DND-41 (cell line): Measurements from ENCODE around the gene CACNG8.

Experiments used
- ATAC-seq: fragments of 200-7000 bp; cut with Tn5 transposase; 3 replicates; pipeline ENCODE4 v1.9.1; 2021; ENCODE audit warnings: low read depth; ENCODE audit not compliant: insufficient read depth
- DNase-seq: peaks from one replicate; pipeline ENCODE4 v3.0.0-alpha.2; 2020
- H2AFZ ChIP-seq: 2 replicates; pipeline ENCODE4 v1.6.0; 2012; ENCODE audit warnings: low read depth, low read length
- H3K27ac ChIP-seq: 2 replicates; pipeline ENCODE4 v1.5.1; 2012; ENCODE audit warnings: low read length, inconsistent platforms
- H3K27me3 ChIP-seq: fragments of 200-600 bp; sonication (generic); 2 replicates; pipeline ENCODE4 v1.6.0; 2012; ENCODE audit warnings: low read length, mild to moderate bottlenecking, inconsistent platforms; ENCODE audit not compliant: insufficient read depth, poor library complexity
- H3K36me3 ChIP-seq: 2 replicates; pipeline ENCODE4 v1.5.1; 2012; ENCODE audit warnings: low read length, inconsistent platforms; ENCODE audit not compliant: insufficient read depth
- H3K4me1 ChIP-seq: 2 replicates; pipeline ENCODE4 v1.5.1; 2012; ENCODE audit warnings: mild to moderate bottlenecking, low read length; ENCODE audit not compliant: insufficient read depth
- H3K4me2 ChIP-seq: 2 replicates; pipeline ENCODE4 v1.6.0; 2012; ENCODE audit warnings: mild to moderate bottlenecking, moderate library complexity, low read length, inconsistent platforms; ENCODE audit not compliant: insufficient read depth
- H3K4me3 ChIP-seq, 2 experiments: fragments of 200-600 bp in 1 of 2; shearing (Covaris generic) in 1 of 2; 2 replicates each; pipeline ENCODE4 v1.5.1; 2012 to 2016; ENCODE audit warnings: inconsistent platforms in 2 of 2, low read length in 2 of 2, mild to moderate bottlenecking in 2 of 2, low read depth in 1 of 2, moderate library complexity in 1 of 2
- H3K79me2 ChIP-seq: 2 replicates; pipeline ENCODE4 v1.6.0; 2012; ENCODE audit warnings: low read length, inconsistent platforms; ENCODE audit not compliant: insufficient read depth
- H3K9ac ChIP-seq: 2 replicates; pipeline ENCODE4 v1.6.0; 2012; ENCODE audit warnings: low read depth, mild to moderate bottlenecking, inconsistent platforms, low read length, moderate library complexity
- H3K9me3 ChIP-seq: 2 replicates; pipeline ENCODE4 v1.5.1; 2012; ENCODE audit warnings: low read length, moderate library complexity, mild to moderate bottlenecking, inconsistent platforms; ENCODE audit not compliant: insufficient read depth, severe bottlenecking
- H4K20me1 ChIP-seq: 2 replicates; pipeline ENCODE4 v1.6.0; 2012; ENCODE audit warnings: low read length; ENCODE audit not compliant: insufficient read depth
- EZH2 ChIP-seq: IDR thresholded peaks from 3 replicates; pipeline ENCODE4 v1.6.1; 2012; ENCODE audit warnings: borderline replicate concordance, low read depth, mild to moderate bottlenecking, moderate library complexity, low read length, inconsistent platforms; ENCODE audit not compliant: severe bottlenecking
- TF ChIP-seq, protein P1 (sequence below): IDR thresholded peaks from 2 replicates; pipeline ENCODE4 v1.5.1; 2012; ENCODE audit warnings: borderline replicate concordance, low read length, moderate library complexity, mild to moderate bottlenecking; ENCODE audit not compliant: poor library complexity, severe bottlenecking; ENCODE audit errors: extremely low read depth

The CACNG8 gene

DNA sequence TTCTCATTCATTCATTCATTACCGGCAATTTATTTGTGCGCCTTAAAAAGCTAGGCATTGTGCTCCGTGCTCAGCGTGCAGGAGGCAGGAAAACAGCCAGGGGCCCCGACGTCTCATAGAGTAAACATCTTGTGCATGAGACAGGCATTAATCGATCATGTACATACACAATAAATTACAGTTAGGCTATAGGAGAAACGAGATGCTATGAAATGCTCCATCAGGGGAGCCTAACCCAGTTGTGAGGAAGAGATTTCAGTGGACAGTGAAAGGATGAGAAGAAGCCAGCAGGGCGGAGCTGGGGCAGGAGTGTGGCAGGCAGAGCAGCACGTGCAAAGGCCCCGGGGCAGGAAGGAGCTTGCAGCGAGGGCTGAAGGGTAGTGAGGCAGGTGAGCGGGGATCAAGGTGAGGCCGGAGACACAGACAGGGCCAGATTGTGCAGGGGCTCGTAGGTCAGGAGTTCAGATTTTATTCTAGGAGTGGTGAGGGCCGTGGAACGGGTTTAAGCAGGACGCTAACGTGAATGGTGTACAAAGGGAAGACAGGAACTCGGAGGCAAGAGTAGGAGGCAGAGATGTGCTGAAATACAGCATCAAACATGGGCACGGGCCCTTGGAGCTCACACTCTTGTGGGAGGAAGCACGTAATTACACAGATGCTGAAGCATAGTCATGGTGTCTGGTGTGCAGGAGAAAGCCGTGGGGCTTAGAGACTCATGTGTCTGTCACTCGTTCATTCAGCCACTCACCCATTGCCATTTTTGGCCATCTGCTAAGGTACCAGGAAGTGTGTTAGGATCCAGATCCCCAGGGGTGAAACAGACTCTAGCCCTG, 20.9 kb downstream of the CACNG8 start:
- no peaks in the 10 kb centered on the region for H3K79me2 ChIP-seq
- TF ChIP-seq, protein P1, sequence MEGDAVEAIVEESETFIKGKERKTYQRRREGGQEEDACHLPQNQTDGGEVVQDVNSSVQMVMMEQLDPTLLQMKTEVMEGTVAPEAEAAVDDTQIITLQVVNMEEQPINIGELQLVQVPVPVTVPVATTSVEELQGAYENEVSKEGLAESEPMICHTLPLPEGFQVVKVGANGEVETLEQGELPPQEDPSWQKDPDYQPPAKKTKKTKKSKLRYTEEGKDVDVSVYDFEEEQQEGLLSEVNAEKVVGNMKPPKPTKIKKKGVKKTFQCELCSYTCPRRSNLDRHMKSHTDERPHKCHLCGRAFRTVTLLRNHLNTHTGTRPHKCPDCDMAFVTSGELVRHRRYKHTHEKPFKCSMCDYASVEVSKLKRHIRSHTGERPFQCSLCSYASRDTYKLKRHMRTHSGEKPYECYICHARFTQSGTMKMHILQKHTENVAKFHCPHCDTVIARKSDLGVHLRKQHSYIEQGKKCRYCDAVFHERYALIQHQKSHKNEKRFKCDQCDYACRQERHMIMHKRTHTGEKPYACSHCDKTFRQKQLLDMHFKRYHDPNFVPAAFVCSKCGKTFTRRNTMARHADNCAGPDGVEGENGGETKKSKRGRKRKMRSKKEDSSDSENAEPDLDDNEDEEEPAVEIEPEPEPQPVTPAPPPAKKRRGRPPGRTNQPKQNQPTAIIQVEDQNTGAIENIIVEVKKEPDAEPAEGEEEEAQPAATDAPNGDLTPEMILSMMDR, result no peak
- no peak overlapping the region for H2AFZ ChIP-seq
- no peaks in the 10 kb centered on the region for H3K9me3 ChIP-seq
- H3K27ac ChIP-seq, result no peak overlapping the region
- H3K36me3 ChIP-seq, result no peaks in the 10 kb centered on the region
- DNase-seq (no peak), ATAC-seq (no peak)
- H3K4me1 ChIP-seq, result no peaks in the 10 kb centered on the region
- H3K9ac ChIP-seq, result no peak overlapping the region
- H3K4me2 ChIP-seq, result no peak overlapping the region
- H3K4me3 ChIP-seq, result no peak overlapping the region
- no peaks in the 10 kb centered on the region for H4K20me1 ChIP-seq
- H3K27me3 ChIP-seq, result no peaks in the 10 kb centered on the region

DNA sequence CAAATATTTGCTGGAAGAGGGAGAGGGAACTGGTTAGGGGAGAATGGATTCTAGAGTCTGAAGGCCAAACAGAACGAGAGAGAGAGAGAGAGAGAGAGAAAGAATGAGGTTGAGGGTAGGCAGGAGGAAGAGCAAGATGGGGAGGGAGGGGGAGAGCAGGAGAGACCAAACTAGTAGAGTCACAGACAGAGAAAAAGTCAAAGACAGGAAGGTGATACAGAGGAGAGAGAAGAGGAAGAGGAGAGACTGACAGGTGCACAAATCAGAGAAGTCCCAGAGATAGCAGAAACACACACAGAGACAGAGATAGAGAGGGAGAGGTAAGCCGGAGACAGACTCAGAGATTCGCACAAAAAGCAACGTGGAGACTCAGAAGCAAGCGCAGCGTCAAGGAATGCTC, 23.1 kb downstream of the CACNG8 start:
- Histone ChIP-seq H3K79me2 (no peaks in the 10 kb centered on the region), H3K4me2 (no peak overlapping the region), H3K4me1 (no peaks in the 10 kb centered on the region), H4K20me1 (no peaks in the 10 kb centered on the region), H3K27ac (no peak overlapping the region), H3K36me3 (no peaks in the 10 kb centered on the region), H3K27me3 (no peaks in the 10 kb centered on the region), H3K4me3 (no peak overlapping the region), H3K9me3 (no peaks in the 10 kb centered on the region), H3K9ac (no peak overlapping the region), H2AFZ (no peak overlapping the region)
- no peak for TF ChIP-seq EZH2
- TF ChIP-seq, protein P1, result no peak
- DNase-seq, result no peak
- no peak for ATAC-seq

DNA sequence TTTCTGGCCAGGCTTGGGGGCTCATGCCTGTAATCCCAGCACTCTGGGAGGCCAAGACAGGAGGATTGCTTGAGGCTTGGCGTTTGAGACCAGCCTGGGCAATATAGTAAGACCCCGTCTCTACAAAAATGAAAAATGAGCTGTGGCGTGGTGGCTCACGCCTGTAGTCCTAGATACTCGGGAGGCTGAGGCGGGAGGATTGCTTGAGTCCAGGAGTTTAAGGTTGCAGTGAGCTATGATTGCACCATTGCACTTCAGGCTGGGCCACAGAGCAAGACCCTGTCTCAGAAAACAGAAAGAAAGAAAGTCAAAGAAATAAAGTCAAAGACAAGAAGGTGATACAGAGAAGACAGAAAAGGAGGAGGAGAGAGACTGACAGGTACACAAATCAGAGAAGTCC, 26.2 kb downstream of the CACNG8 start:
- Histone ChIP-seq H3K4me2 (no peak overlapping the region), H3K27ac (no peak overlapping the region), H3K27me3 (no peaks in the 10 kb centered on the region)

More for the DNA sequence above, 26.2 kb downstream of the CACNG8 start:
- Histone ChIP-seq H3K9ac (no peak overlapping the region), H3K36me3 (no peaks in the 10 kb centered on the region), H3K9me3 (no peaks in the 10 kb centered on the region), H2AFZ (no peak overlapping the region), H3K79me2 (no peaks in the 10 kb centered on the region), H4K20me1 (no peaks in the 10 kb centered on the region), H3K4me1 (no peaks in the 10 kb centered on the region), H3K4me3 (no peak overlapping the region)
- TF ChIP-seq EZH2, result no peak
- TF ChIP-seq, protein P1, result no peak
- DNase-seq, result no peak
- ATAC-seq, result no peak
